Transverse colon (tissue), 3 donors: ENCODE data around the gene SPATA25.

ENCODE experiments used
- EP300 ChIP-seq: sonication (generic); formaldehyde crosslinking; IDR thresholded peaks from one replicate; pipeline ENCODE4 v1.6.1; 2017; ENCODE audit warnings: antibody characterized with exemption, low read depth
- TF ChIP-seq, protein P1 (sequence below), 5 experiments: fragments of 200-600 bp in 3 of 5; fragments of 450-650 bp in 2 of 5; sonication (generic) in 3 of 5; IDR thresholded peaks; 1 replicate in 2 of 5; 2 replicates in 3 of 5; pipeline ENCODE4 v1.5.1; 2016 to 2017; ENCODE audit warnings: antibody characterized with exemption in 5 of 5, inconsistent platforms in 3 of 5, mild to moderate bottlenecking in 2 of 5, moderate library complexity in 1 of 5

DNA sequence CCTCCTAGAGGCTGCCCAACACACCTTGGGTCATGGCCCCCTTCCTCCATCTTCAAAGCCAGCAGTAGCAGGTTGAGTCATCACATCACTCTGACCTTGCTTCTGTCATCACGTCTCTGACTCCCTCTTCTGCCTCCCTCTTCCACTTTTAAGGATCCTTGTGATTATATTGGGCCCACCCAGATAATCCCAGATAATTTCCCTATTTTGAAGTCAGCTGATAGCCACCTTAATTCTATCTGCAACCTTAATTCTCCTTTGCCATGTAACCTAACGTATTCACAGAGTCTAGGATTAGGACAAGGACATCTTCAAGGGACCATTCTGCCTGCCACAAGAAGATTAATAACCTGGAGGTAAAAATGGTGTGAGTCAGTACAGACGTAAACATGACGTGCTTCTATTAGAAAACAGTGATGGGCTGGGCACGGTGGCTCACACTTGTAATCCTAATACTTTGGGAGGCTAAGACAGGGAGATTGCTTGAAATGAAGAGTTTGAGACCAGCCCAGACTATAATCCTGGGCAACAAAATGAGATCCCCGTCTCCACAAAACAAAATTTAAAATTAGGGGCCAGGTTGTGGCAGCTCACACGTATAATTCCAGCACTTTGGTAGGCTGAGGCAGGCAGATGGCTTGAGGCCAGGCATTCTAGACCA is 26.7 kb downstream of the SPATA25 start:
- TF ChIP-seq, protein P1, sequence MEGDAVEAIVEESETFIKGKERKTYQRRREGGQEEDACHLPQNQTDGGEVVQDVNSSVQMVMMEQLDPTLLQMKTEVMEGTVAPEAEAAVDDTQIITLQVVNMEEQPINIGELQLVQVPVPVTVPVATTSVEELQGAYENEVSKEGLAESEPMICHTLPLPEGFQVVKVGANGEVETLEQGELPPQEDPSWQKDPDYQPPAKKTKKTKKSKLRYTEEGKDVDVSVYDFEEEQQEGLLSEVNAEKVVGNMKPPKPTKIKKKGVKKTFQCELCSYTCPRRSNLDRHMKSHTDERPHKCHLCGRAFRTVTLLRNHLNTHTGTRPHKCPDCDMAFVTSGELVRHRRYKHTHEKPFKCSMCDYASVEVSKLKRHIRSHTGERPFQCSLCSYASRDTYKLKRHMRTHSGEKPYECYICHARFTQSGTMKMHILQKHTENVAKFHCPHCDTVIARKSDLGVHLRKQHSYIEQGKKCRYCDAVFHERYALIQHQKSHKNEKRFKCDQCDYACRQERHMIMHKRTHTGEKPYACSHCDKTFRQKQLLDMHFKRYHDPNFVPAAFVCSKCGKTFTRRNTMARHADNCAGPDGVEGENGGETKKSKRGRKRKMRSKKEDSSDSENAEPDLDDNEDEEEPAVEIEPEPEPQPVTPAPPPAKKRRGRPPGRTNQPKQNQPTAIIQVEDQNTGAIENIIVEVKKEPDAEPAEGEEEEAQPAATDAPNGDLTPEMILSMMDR (IDR thresholded peaks at IDR 0.05): no peak
- no peak for TF ChIP-seq EP300
